EH (cell line): Measurements from ENCODE around the gene CCDC63.
"Not testable (repeated sequence)": the region's sequence is repeated elsewhere in the genome, so short reads cannot be mapped to it uniquely, and the experiment has no call there.

Source experiments
- DNase-seq: peaks from one replicate; pipeline ENCODE4 v3.0.0-alpha.2; 2015; ENCODE audit warnings: low read depth

CCDC63 gene

GRCh38 chr12:110923192-110923591, 76.4 kb downstream of the CCDC63 start:
- DNase-seq: no peak

- no peak for DNase-seq
Observed at GRCh38 chr12:110923692-110924334, 77.0 kb downstream of the CCDC63 start.

GRCh38 chr12:110927546-110927945, 80.8 kb downstream of the CCDC63 start:
- DNase-seq: no peak

GRCh38 chr12:110928700-110929099, 81.9 kb downstream of the CCDC63 start:
- no peak for DNase-seq

- DNase-seq: no peak
Observed at GRCh38 chr12:110929818-110930217, 83.0 kb downstream of the CCDC63 start.

GRCh38 chr12:110930348-110931314, 83.8 kb downstream of the CCDC63 start:
- DNase-seq: no peak

GRCh38 chr12:110931315-110931728, 84.5 kb downstream of the CCDC63 start:
- DNase-seq: no peak

GRCh38 chr12:110932046-110932445, 85.3 kb downstream of the CCDC63 start:
- DNase-seq: no peak

- DNase-seq: no peak
Observed at GRCh38 chr12:110933326-110933974, 86.7 kb downstream of the CCDC63 start.

- no peak for DNase-seq
Observed at GRCh38 chr12:110934093-110934852, 87.5 kb downstream of the CCDC63 start.

- DNase-seq: no peak
Observed at GRCh38 chr12:110935588-110935987, 88.8 kb downstream of the CCDC63 start.

- DNase-seq: no peak
Observed at GRCh38 chr12:110936367-110937103, 89.7 kb downstream of the CCDC63 start.

- DNase-seq: peak; percentile 37
Observed at GRCh38 chr12:110937104-110937641, 90.4 kb downstream of the CCDC63 start.

- DNase-seq: no peak
Observed at GRCh38 chr12:110940296-110940695, 93.5 kb downstream of the CCDC63 start.

GRCh38 chr12:110940933-110941332, 94.1 kb downstream of the CCDC63 start:
- no peak for DNase-seq

GRCh38 chr12:110941391-110941790, 94.6 kb downstream of the CCDC63 start:
- DNase-seq: no peak

GRCh38 chr12:110943373-110943772, 96.6 kb downstream of the CCDC63 start:
- DNase-seq: no peak

- no peak for DNase-seq
Observed at GRCh38 chr12:110948041-110948440, 101.3 kb downstream of the CCDC63 start.

GRCh38 chr12:110950466-110950865, 103.7 kb downstream of the CCDC63 start:
- not testable (repeated sequence) for DNase-seq

- DNase-seq: not testable (repeated sequence)
Observed at GRCh38 chr12:110950867-110951266, 104.1 kb downstream of the CCDC63 start.
